Measurements from ENCODE around the gene CCDC154.

DNA sequence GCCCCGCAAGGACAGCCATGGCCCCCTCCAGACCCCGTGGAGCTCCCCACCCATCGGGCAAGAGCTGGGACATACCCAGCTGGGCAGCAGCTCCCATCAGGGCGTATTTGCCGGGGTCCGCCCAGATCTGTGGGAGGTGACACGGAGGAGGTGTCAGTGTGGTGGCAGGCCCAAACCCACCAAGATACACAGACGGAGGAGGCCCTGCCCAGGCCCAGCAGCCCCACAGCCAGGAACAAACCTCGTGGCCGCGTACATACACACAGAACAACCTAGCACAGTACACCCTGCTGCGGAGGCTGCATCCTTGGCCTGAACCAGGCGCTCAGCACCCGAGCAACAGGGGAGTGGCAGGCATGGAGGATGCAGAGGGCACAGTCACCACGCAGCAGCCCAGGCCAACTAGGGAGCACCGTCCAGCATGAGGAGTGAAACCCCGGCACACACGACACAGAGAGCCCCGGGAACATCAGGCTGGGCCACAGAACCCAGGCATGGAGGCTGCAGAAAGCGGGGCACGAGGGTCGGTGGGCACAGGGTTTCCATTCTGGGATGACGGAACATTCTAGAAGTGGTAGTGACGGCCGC lies 4.9 kb upstream of the CCDC154 start:
- TF ChIP-seq, protein P1, sequence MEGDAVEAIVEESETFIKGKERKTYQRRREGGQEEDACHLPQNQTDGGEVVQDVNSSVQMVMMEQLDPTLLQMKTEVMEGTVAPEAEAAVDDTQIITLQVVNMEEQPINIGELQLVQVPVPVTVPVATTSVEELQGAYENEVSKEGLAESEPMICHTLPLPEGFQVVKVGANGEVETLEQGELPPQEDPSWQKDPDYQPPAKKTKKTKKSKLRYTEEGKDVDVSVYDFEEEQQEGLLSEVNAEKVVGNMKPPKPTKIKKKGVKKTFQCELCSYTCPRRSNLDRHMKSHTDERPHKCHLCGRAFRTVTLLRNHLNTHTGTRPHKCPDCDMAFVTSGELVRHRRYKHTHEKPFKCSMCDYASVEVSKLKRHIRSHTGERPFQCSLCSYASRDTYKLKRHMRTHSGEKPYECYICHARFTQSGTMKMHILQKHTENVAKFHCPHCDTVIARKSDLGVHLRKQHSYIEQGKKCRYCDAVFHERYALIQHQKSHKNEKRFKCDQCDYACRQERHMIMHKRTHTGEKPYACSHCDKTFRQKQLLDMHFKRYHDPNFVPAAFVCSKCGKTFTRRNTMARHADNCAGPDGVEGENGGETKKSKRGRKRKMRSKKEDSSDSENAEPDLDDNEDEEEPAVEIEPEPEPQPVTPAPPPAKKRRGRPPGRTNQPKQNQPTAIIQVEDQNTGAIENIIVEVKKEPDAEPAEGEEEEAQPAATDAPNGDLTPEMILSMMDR (IDR thresholded peaks at IDR 0.05) = no peak
- no peak for TF ChIP-seq EZH2 (IDR thresholded peaks at IDR 0.05; ENCODE audit: borderline replicate concordance, insufficient read depth, low read depth, low read length, poor library complexity, severe bottlenecking)
